H7 (cell line): ENCODE data around the gene PRPF31. TPM values are rescaled to one million over a fixed set of nuclear protein-coding genes. Genes with fewer than 3 reads are reported as not detected.

Source experiments
- DNase-seq: peaks from one replicate; pipeline ENCODE4 v3.0.0; 2012
- H3K27me3 ChIP-seq: 2 replicates; pipeline ENCODE4 v1.6.0; 2011; ENCODE audit warnings: mild to moderate bottlenecking, low read length; ENCODE audit not compliant: control insufficient read depth, insufficient read depth
- H3K36me3 ChIP-seq: replicated peaks from 2 replicates; pipeline ENCODE4 v1.5.1; 2011; ENCODE audit warnings: low read length; ENCODE audit not compliant: control insufficient read depth, insufficient read depth
- H3K4me3 ChIP-seq: 2 replicates; pipeline ENCODE4 v1.5.1; 2011; ENCODE audit warnings: low read depth, mild to moderate bottlenecking, control low read depth, low read length, moderate library complexity; ENCODE audit not compliant: insufficient read depth
- total RNA-seq: library from RNA; depleted of rRNA; stranded (reverse); fragments of >200 nt; shearing (Covaris generic); gene quantifications from 2 replicates; pipeline ENCODE4 v1.2.3, GENCODE V29; 2014; rRNA removed

Gene PRPF31
- total RNA-seq, 1 experiment from 2014 or later = 100 TPM

- peak; percentile 48 for DNase-seq
- no peak overlapping the region for H3K4me3 ChIP-seq
These were observed 58.6 kb downstream of the PRPF31 start for GRCh38 chr19:54173951-54174834.

DNA sequence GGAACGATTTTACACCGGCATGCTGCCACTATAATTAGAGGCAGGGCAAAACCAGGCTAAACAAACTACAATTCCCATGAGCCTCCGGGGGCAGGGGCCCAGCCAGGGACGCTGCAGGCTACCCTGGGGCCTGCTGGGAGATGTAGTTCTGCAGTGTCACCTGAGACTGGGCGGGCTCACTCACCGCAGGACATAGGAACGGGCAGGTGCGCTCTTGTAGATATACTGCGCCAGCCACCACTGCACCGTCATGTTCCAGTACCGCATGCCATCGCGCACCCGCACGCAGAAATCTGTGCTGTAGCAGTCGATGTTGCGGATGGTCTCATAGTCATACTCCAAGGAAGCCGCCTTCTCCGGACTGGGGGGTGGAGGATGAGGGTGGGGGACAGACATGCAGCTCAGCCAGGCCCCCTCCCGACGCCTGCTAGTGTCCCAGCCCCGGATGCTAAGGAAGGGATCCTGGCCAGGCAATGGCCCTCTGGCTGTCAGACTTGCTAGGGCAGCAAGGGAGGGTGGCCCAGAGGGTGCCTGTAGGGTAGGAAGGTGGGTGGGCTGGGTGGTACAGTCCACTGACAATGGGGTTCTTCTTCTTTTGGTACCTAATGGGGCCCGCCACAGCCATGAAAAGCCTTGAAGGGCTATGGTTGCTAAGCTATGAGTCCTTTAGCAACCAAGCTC lies 63.2 kb downstream of the PRPF31 start:
- DNase-seq = peak; percentile 90
- no peaks in the 10 kb centered on the region for H3K27me3 ChIP-seq
- H3K36me3 ChIP-seq = peaks cover 5% of the 10 kb centered on the region
- H3K4me3 ChIP-seq = no peak overlapping the region

More at GRCh38 chr19:54173951-54174834, 58.6 kb downstream of the PRPF31 start:
- peaks cover 1% of the 10 kb centered on the region for H3K36me3 ChIP-seq
- no peaks in the 10 kb centered on the region for H3K27me3 ChIP-seq

- no peaks in the 10 kb centered on the region for H3K27me3 ChIP-seq
- no peak overlapping the region for H3K4me3 ChIP-seq
- DNase-seq = peak; percentile 13
- H3K36me3 ChIP-seq = peaks cover 5% of the 10 kb centered on the region
These were observed 63.8 kb downstream of the PRPF31 start for GRCh38 chr19:54179262-54179852.

GRCh38 chr19:54179921-54180461 lies 64.4 kb downstream of the PRPF31 start:
- peak; percentile 93 for DNase-seq
- H3K27me3 ChIP-seq = no peaks in the 10 kb centered on the region

GRCh38 chr19:54180691-54181091 lies 65.1 kb downstream of the PRPF31 start:
- no peak overlapping the region for H3K4me3 ChIP-seq
- no peaks in the 10 kb centered on the region for H3K27me3 ChIP-seq
- DNase-seq = no peak
- H3K36me3 ChIP-seq = peaks cover 5% of the 10 kb centered on the region

More at GRCh38 chr19:54179921-54180461, 64.4 kb downstream of the PRPF31 start:
- Histone ChIP-seq H3K4me3 (no peak overlapping the region), H3K36me3 (peaks cover 5% of the 10 kb centered on the region)

Other genes with a start within 250 kb of the PRPF31 start
- gene MYADM, start 247.9 kb upstream of the PRPF31 start, total RNA-seq = 37.5 and 44.9 TPM in 2 replicates
- gene PRKCG, start 233.6 kb upstream of the PRPF31 start, total RNA-seq = 1.1 and 1.7 TPM in 2 replicates
- gene CACNG7, start 206.5 kb upstream of the PRPF31 start, total RNA-seq = 3.8 and 4.5 TPM in 2 replicates
- gene CACNG8, start 152.8 kb upstream of the PRPF31 start, total RNA-seq = 0.07 and 0.59 TPM in 2 replicates
- gene CACNG6, start 124.1 kb upstream of the PRPF31 start, total RNA-seq = 0.38 and 0.78 TPM in 2 replicates
- gene VSTM1, start 51.9 kb upstream of the PRPF31 start, total RNA-seq = not detected in 2 replicates
- not detected in 2 replicates for gene TARM1, start 34.4 kb upstream of the PRPF31 start, total RNA-seq
- gene OSCAR, start 15.0 kb upstream of the PRPF31 start, total RNA-seq = 0.66 and 1.8 TPM in 2 replicates
- 111 and 113 TPM in 2 replicates for gene NDUFA3, start 12.9 kb upstream of the PRPF31 start, total RNA-seq
- 22.4 and 24.3 TPM in 2 replicates for gene TFPT, start 97 bp upstream of the PRPF31 start, total RNA-seq
- 17.0 and 24.9 TPM in 2 replicates for gene CNOT3, start 22.0 kb downstream of the PRPF31 start, total RNA-seq
- gene LENG1, start 44.0 kb downstream of the PRPF31 start, total RNA-seq = 3.6 and 4.7 TPM in 2 replicates
- 1.9 and 2.8 TPM in 2 replicates for gene TMC4, start 57.4 kb downstream of the PRPF31 start, total RNA-seq
- gene MBOAT7, start 73.8 kb downstream of the PRPF31 start, total RNA-seq = 76.6 and 88.1 TPM in 2 replicates
- gene TSEN34, start 75.6 kb downstream of the PRPF31 start, total RNA-seq = 76.9 and 87.8 TPM in 2 replicates
- 3,283 and 3,663 TPM in 2 replicates for gene RPS9, start 85.1 kb downstream of the PRPF31 start, total RNA-seq
- not detected in 2 replicates for gene LILRB3, start 107.3 kb downstream of the PRPF31 start, total RNA-seq
- not detected in 2 replicates for gene LILRA6, start 127.0 kb downstream of the PRPF31 start, total RNA-seq
- gene LILRB5, start 141.5 kb downstream of the PRPF31 start, total RNA-seq = not detected in 2 replicates
- not detected in 2 replicates for gene LILRB2, start 165.4 kb downstream of the PRPF31 start, total RNA-seq
- gene LILRA5, start 197.4 kb downstream of the PRPF31 start, total RNA-seq = not detected in 2 replicates
- not detected in 2 replicates for gene LILRA4, start 223.4 kb downstream of the PRPF31 start, total RNA-seq
- 0.07 and 0.33 TPM in 2 replicates for gene LAIR1, start 249.2 kb downstream of the PRPF31 start, total RNA-seq